Measurements from ENCODE around the gene DCAF6.

- TF ChIP-seq CTCF (IDR thresholded peaks at IDR 0.05) (no peak), POLR2A (IDR thresholded peaks at IDR 0.05) (no peak)
Observed at GRCh38 chr1:167957710-167958109, 21.2 kb downstream of the DCAF6 start.
